Stimulated activated CD8-positive, alpha-beta memory T cell treated with anti-CD3 and anti-CD28 coated beads, Interleukin-12 subunit alpha, Interleukin-12 subunit beta, amount 100 ng/mL, for 4 hours (primary cell): Measurements from ENCODE around the gene MASP1.

Source experiments
- DNase-seq: peaks from one replicate; pipeline ENCODE4 v3.0.0-alpha.2; 2020; ENCODE audit warnings: low read depth

The MASP1 gene

DNA sequence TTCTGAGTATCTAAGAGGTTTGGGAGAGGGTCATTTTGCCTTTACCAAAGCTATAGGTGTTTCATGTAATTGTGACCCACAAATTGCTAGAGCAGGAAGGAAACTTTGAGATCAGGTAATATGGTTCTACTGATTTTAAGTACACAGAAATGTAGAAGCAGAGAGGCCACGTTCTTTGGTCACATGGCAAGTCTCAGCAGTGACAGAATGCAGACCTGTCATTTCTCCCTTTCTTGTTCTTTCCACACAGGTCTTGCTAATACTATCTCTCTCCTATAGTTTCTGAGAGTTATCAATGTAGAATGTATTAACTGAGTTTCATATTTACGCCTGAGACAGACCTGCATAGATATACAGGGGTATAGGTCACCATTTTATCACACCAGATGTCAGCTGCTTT is 105.2 kb downstream of the MASP1 start:
- no peak for DNase-seq

DNA sequence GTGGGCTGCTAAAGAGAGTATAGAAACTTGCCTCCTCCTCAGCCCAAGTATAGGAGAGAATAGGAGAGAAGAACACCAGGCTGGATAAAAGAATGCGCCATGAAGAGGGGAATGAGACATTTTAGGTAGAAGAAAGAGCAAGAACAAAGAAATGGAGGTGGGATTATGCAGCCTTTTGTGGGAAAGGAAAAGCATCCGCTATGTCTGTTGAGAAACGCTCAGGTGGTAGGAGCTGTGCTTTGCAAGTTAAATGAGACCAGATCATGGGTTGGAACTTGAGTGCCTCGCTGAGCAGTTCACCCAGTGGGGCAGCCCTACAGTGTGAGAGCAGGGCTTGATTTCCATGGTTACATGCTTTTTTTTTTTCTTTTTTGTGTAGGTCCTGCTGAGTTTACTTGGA is 105.8 kb downstream of the MASP1 start:
- no peak for DNase-seq
